Calu3 (cell line): ENCODE data around the gene PER1. TPM values are rescaled to one million over a fixed set of nuclear protein-coding genes. Genes with fewer than 3 reads are reported as not detected.

Experiments used
- BruUV-seq: library from RNA; stranded (reverse); fragments of 400-500 nt; replicated peaks from 2 replicates; lab custom pipeline; 2021; lab: Mats Ljungman, UMichigan
- CTCF ChIA-PET: fragments of 300-600 bp; sonication (Branson Sonifier 250); formaldehyde crosslinking; loops from one replicate; lab custom pipeline; 2022; ENCODE audit warnings: antibody characterized with exemption; lab: Charles Lee
- DNase-seq: peaks from one replicate; pipeline ENCODE4 v3.0.0; 2022
- H3K27ac Mint-ChIP-seq: one replicate; pipeline ENCODE4 v1.8.0; 2022; ENCODE audit warnings: mixed read lengths; ENCODE audit not compliant: unreplicated experiment
- H3K27me3 Mint-ChIP-seq: one replicate; pipeline ENCODE4 v1.8.0; 2022; ENCODE audit warnings: mixed read lengths; ENCODE audit not compliant: unreplicated experiment
- H3K36me3 Mint-ChIP-seq: one replicate; pipeline ENCODE4 v1.8.0; 2022; ENCODE audit warnings: mild to moderate bottlenecking, moderate library complexity, mixed read lengths; ENCODE audit not compliant: insufficient read depth, unreplicated experiment
- H3K4me1 Mint-ChIP-seq: one replicate; pipeline ENCODE4 v1.8.0; 2022; ENCODE audit warnings: mild to moderate bottlenecking, low read depth, mixed read lengths; ENCODE audit not compliant: unreplicated experiment
- H3K4me3 Mint-ChIP-seq: one replicate; pipeline ENCODE4 v1.8.0; 2022; ENCODE audit warnings: mild to moderate bottlenecking, low read depth, moderate library complexity, mixed read lengths; ENCODE audit not compliant: unreplicated experiment
- H3K9me3 Mint-ChIP-seq: one replicate; pipeline ENCODE4 v1.8.0; 2022; ENCODE audit warnings: low read depth, mixed read lengths; ENCODE audit not compliant: unreplicated experiment
- CTCF ChIP-seq: fragments of 200-600 bp; IDR thresholded peaks from one replicate; pipeline ENCODE4 v1.8.0; 2022; ENCODE audit warnings: antibody characterized with exemption; ENCODE audit not compliant: unreplicated experiment
- intact Hi-C: fragments of 100-400 bp; cut with micrococcal nuclease; formaldehyde crosslinking; loops from one replicate; pipeline ENCODE4 v1.10.0; 2022; ENCODE audit not compliant: unreplicated experiment
- total RNA-seq: library from RNA; stranded (reverse); gene quantifications from 2 replicates; pipeline ENCODE4 v1.2.3, GENCODE V29; 2022

PER1 gene
- total RNA-seq, 1 experiment from 2014 or later: 16.1 TPM

- Mint-ChIP-seq H3K9me3 (no peaks in the 10 kb centered on the region), H3K4me3 (no peak overlapping the region), H3K27me3 (no peaks in the 10 kb centered on the region), H3K27ac (no peak overlapping the region), H3K4me1 (no peaks in the 10 kb centered on the region), H3K36me3 (peaks cover 15% of the 10 kb centered on the region)
- intact Hi-C loops: loop anchor here (5.0 kb wide), 1 partner anchor 34 kb away; the partner anchor contains the start of gene HES7
- CTCF ChIA-PET: interaction anchor here (0.7 to 1.5 kb wide), 2 partner anchors 32 to 96 kb away, joined by 3 to 5 read pairs; partner anchors contain the start of gene HES7
- no peak for TF ChIP-seq CTCF
- no TSS peak for BruUV-seq
- no peak for DNase-seq
Observed at GRCh38 chr17:8155996-8156245, 3.7 kb upstream of the PER1 start.

GRCh38 chr17:8155231-8155995 is 3.2 kb upstream of the PER1 start:
- H3K9me3 Mint-ChIP-seq: no peaks in the 10 kb centered on the region
- no peaks in the 10 kb centered on the region for H3K27me3 Mint-ChIP-seq
- H3K4me1 Mint-ChIP-seq: no peaks in the 10 kb centered on the region
- H3K27ac Mint-ChIP-seq: no peak overlapping the region
- peaks cover 10% of the 10 kb centered on the region for H3K36me3 Mint-ChIP-seq
- intact Hi-C loops: loop anchor here (5.0 kb wide), 1 partner anchor 33 kb away; the partner anchor contains the start of gene HES7
- no peak overlapping the region for H3K4me3 Mint-ChIP-seq
- no peak for DNase-seq
- no peak for TF ChIP-seq CTCF
- BruUV-seq: TSS peak; percentile 24
- CTCF ChIA-PET: interaction anchor here (0.7 to 1.5 kb wide), 2 partner anchors 31 to 95 kb away, joined by 3 to 5 read pairs; partner anchors contain the start of gene HES7

GRCh38 chr17:8154608-8155155 is 2.5 kb upstream of the PER1 start:
- Mint-ChIP-seq H3K9me3 (no peaks in the 10 kb centered on the region), H3K27me3 (no peaks in the 10 kb centered on the region), H3K36me3 (peaks cover 9% of the 10 kb centered on the region), H3K4me1 (no peaks in the 10 kb centered on the region), H3K4me3 (no peak overlapping the region), H3K27ac (no peak overlapping the region)
- CTCF ChIA-PET: no interaction called here
- TF ChIP-seq CTCF: no peak
- no TSS peak for BruUV-seq
- no peak for DNase-seq
- intact Hi-C loops: loop anchor here (5.0 kb wide), 1 partner anchor 32 kb away; the partner anchor contains the start of gene HES7

- no TSS peak for BruUV-seq
- peaks cover 9% of the 10 kb centered on the region for H3K36me3 Mint-ChIP-seq
- intact Hi-C loops: no loop called here
- H3K27ac Mint-ChIP-seq: no peak overlapping the region
- no peak overlapping the region for H3K4me3 Mint-ChIP-seq
- H3K9me3 Mint-ChIP-seq: no peaks in the 10 kb centered on the region
- no peak for TF ChIP-seq CTCF
- CTCF ChIA-PET: interaction anchor here (0.8 to 1.1 kb wide), 2 partner anchors 27 to 67 kb away, joined by 3 to 7 read pairs; no protein-coding TSS in a partner anchor
- DNase-seq: peak; percentile 95
- no peaks in the 10 kb centered on the region for H3K4me1 Mint-ChIP-seq
- no peaks in the 10 kb centered on the region for H3K27me3 Mint-ChIP-seq
Observed at GRCh38 chr17:8153957-8154607, 1.9 kb upstream of the PER1 start.
